ENCODE results near the gene KCNF1. TPM values are rescaled to one million over a fixed set of nuclear protein-coding genes. Genes with fewer than 3 reads are reported as not detected.

KCNF1 gene
- total RNA-seq, 1 experiment from 2014 or later = 3.2 TPM

DNA sequence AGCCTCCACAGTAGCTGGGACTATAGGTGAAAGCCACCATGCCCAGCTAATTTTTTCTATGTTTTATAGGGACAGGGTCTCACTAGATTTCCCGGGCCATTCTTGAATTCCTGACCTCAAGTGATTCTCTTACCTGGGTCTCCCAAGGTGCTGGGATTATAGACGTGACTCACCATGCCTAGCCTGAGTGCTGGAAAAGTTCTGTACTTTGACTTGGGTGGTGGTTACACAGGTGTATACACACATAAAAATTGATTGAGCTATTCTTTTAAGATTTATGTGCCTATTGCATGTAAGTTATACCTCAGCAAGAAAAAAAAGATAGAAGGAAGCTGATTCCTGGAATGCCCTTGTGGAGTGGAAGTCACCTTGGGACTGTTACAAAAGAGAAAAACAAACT lies 34.8 kb upstream of the KCNF1 start:
- H3K4me3 Mint-ChIP-seq = no peak overlapping the region
- H3K27ac Mint-ChIP-seq = no peak overlapping the region
- no peak overlapping the region for H2AK5ac ChIP-seq (ENCODE audit: insufficient read length, low read length)
- no peak overlapping the region for H2BK15ac ChIP-seq (ENCODE audit: low read depth, low read length)
- no peaks in the 10 kb centered on the region for H3K79me1 ChIP-seq (ENCODE audit: insufficient read depth, low read depth, low read length, poor library complexity, severe bottlenecking)
- H2AFZ ChIP-seq (ENCODE audit: low read length) = no peak overlapping the region
- H3K9ac ChIP-seq (ENCODE audit: extremely low read depth, insufficient read length, low read length) = no peak overlapping the region
- H3K9me3 Mint-ChIP-seq = peaks cover 10 to 11% of the 10 kb centered on the region in 2 experiments
- no peaks in the 10 kb centered on the region for H3K23me2 ChIP-seq (ENCODE audit: insufficient read length, low read depth, low read length, poor library complexity, severe bottlenecking)
- no peak overlapping the region for H3K23ac ChIP-seq (ENCODE audit: insufficient read length, low read depth, low read length)
- H3K27me3 ChIP-seq (ENCODE audit: insufficient read depth, low read length) = no peaks in the 10 kb centered on the region
- no peak for DNase-seq
- H2BK20ac ChIP-seq (ENCODE audit: low read depth, low read length, poor library complexity, severe bottlenecking) = no peak overlapping the region
- H3K27ac ChIP-seq (ENCODE audit: insufficient read length, low read depth, low read length) = no peak overlapping the region
- peaks cover 2% of the 10 kb centered on the region for H3K27me3 Mint-ChIP-seq (ENCODE audit: low read depth)
- peaks cover 9 to 17% of the 10 kb centered on the region in 2 experiments for H3K4me1 Mint-ChIP-seq
- no peak overlapping the region for H4K5ac ChIP-seq (ENCODE audit: insufficient read length, low read depth, low read length)
- no peak overlapping the region for H3T11ph ChIP-seq (ENCODE audit: low read length)
- no peak overlapping the region for H2BK5ac ChIP-seq (ENCODE audit: insufficient read length, low read length)
- peaks cover 4 to 5% (median 4%) of the 10 kb centered on the region in 3 experiments; a peak in 6 of 7 replicates for H3K36me3 Mint-ChIP-seq (ENCODE audit: insufficient read depth in 1 of 3, low read depth in 3 of 3)
- no peak overlapping the region for H3K4ac ChIP-seq (ENCODE audit: low read depth, low read length)
- no peak overlapping the region for H4K91ac ChIP-seq (ENCODE audit: insufficient read length, low read depth, low read length)
- WGBS (ENCODE audit: extremely low coverage, insufficient read length, low lambda C conversion rate) = no CpG with 5 or more reads among the region's 2 CpGs
- H2BK12ac ChIP-seq (ENCODE audit: insufficient read length, low read depth, low read length) = no peak overlapping the region
- no peaks in the 10 kb centered on the region for H3K9me3 ChIP-seq (ENCODE audit: control insufficient read depth, low read depth, low read length)
- H3K14ac ChIP-seq (ENCODE audit: insufficient read depth, low read length) = no peak overlapping the region
- no peak overlapping the region for H4K8ac ChIP-seq (replicated peaks; ENCODE audit: insufficient read length, low read depth, low read length)
- no peak overlapping the region for H3K18ac ChIP-seq (ENCODE audit: insufficient read length, low read depth, low read length)
- H4K20me1 ChIP-seq (ENCODE audit: control insufficient read depth, insufficient read depth, insufficient read length) = peaks cover 3% of the 10 kb centered on the region
- no peak overlapping the region for H3K4me2 ChIP-seq (ENCODE audit: insufficient read depth, insufficient read length, low read length)
- H3K56ac ChIP-seq (ENCODE audit: insufficient read length, low read depth, low read length) = no peak overlapping the region
- H3K79me2 ChIP-seq (ENCODE audit: insufficient read depth, low read length) = no peaks in the 10 kb centered on the region
- TF ChIP-seq, protein P1, sequence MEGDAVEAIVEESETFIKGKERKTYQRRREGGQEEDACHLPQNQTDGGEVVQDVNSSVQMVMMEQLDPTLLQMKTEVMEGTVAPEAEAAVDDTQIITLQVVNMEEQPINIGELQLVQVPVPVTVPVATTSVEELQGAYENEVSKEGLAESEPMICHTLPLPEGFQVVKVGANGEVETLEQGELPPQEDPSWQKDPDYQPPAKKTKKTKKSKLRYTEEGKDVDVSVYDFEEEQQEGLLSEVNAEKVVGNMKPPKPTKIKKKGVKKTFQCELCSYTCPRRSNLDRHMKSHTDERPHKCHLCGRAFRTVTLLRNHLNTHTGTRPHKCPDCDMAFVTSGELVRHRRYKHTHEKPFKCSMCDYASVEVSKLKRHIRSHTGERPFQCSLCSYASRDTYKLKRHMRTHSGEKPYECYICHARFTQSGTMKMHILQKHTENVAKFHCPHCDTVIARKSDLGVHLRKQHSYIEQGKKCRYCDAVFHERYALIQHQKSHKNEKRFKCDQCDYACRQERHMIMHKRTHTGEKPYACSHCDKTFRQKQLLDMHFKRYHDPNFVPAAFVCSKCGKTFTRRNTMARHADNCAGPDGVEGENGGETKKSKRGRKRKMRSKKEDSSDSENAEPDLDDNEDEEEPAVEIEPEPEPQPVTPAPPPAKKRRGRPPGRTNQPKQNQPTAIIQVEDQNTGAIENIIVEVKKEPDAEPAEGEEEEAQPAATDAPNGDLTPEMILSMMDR (conservative IDR thresholded peaks at IDR 0.05) = no peak
- no peak overlapping the region for H2BK120ac ChIP-seq (ENCODE audit: low read depth, low read length, poor library complexity, severe bottlenecking)
- H3K4me1 ChIP-seq (ENCODE audit: insufficient read depth, low read length) = no peaks in the 10 kb centered on the region

Measured in H9 (cell line).